Measurements from ENCODE around the gene COA7.

COA7 gene

DNA sequence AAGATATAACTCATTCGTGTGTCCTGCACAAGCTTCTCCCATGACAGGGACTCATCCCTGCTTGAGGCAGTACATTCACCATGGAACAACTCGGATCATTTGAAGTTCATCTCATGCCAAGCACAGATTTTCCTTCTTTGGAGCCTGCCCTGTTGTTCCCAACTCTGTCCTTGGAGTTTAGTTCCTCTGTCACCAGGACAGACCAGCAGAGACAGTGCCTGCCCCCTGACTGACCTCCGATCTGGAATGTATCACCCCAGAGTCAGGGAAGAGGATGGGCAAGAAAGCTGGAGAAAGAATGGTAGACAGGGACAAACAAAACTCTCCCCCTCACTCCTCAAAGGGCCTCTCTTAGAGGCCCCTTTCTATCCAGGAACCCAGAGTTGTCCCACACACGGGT is 60.2 kb downstream of the COA7 start:
- ATAC-seq (no peak), DNase-seq (ENCODE audit: low spot score in 2 of 2) (no peak)
- peaks cover 72% of the 10 kb centered on the region for H3K4me1 Mint-ChIP-seq
- no peaks in the 10 kb centered on the region for H3K9me3 Mint-ChIP-seq
- peak overlapping the region; percentile 97 for H3K27ac Mint-ChIP-seq
- H3K4me3 Mint-ChIP-seq = peak overlapping the region; percentile 71
- peaks cover 18% of the 10 kb centered on the region for H3K36me3 Mint-ChIP-seq

DNA sequence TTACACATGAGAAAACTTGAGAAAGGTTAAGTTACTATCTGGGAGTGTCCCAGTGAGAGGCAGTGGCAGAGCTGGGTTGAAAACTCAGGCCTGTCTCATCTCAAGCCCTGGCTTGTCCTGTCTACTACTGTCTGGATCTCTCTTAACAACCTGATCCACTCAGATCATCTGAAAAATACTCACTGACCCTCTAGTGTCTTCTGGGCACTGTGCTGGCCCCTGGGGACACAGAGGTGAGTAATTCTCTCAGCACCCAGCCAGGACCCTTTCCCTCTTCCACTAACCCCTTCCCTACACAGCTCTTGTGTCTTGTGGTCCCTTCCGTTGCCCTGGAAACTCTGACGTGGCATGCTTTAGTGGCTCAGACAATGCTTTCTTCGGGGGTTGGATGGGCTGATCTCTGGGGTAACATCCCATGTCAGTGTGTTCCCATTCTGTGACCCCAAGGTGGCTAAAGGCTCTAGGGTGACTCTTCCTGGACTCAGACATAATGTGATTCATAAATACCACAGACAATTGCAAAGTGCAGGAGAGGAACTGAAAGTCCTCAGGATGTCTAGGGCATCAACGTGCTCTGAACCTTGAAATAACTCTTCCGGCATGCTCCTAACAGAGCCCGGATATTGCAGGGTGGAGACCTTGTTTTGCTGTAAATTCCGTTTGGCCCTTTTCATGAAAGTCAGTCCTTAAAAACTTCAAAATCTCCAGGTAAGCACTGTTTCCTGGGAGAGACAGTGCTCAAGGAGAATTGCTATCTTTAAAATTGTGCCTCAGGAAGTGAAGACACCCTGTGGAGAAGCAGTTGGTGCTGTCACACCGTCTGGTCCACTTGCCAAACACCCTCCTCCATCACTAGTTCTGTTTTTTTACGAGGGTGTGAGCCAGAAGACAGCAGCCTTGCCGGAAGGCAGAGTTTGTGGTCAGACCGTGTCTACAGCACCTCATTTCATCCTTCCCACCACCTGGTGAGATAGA is 61.1 kb downstream of the COA7 start:
- peak overlapping the region; percentile 71 for H3K4me3 Mint-ChIP-seq
- peaks cover 78% of the 10 kb centered on the region for H3K4me1 Mint-ChIP-seq
- peaks cover 10% of the 10 kb centered on the region for H3K36me3 Mint-ChIP-seq
- no peaks in the 10 kb centered on the region for H3K9me3 Mint-ChIP-seq
- ATAC-seq = peak; percentile 65
- H3K27ac Mint-ChIP-seq = peak overlapping the region; percentile 97
- DNase-seq (ENCODE audit: low spot score in 2 of 2) = peak; percentile 36 to 85

GRCh38 chr1:52635321-52636089 is 62.6 kb downstream of the COA7 start:
- H3K4me1 Mint-ChIP-seq = peaks cover 77% of the 10 kb centered on the region
- H3K27ac Mint-ChIP-seq = peak overlapping the region; percentile 97
- no peaks in the 10 kb centered on the region for H3K9me3 Mint-ChIP-seq
- DNase-seq (ENCODE audit: low spot score in 2 of 2) = no peak
- peaks cover 10% of the 10 kb centered on the region for H3K36me3 Mint-ChIP-seq
- H3K4me3 Mint-ChIP-seq = peak overlapping the region; percentile 74
- no peak for ATAC-seq
